Activated CD4-positive, alpha-beta memory T cell treated with anti-CD3 and anti-CD28 coated beads for 36 hours (primary cell): ENCODE measurements around the gene HBG1. TPM values are rescaled to one million over a fixed set of nuclear protein-coding genes. Genes with fewer than 3 reads are reported as not detected.

ENCODE experiments used
- CTCF ChIA-PET: fragments of 350-600 bp; sonication (Branson Sonifier 250); formaldehyde crosslinking; loops from one replicate; lab custom pipeline; 2021; ENCODE audit warnings: antibody characterized with exemption, inconsistent platforms; lab: Charles Lee
- POLR2A ChIA-PET: fragments of 350-600 bp; sonication (Branson Sonifier 250); formaldehyde crosslinking; loops from one replicate; lab custom pipeline; 2021; ENCODE audit warnings: antibody characterized with exemption; lab: Charles Lee
- DNase-seq: peaks from one replicate; pipeline ENCODE4 v3.0.0-alpha.2; 2020
- H3K27ac Mint-ChIP-seq: one replicate; pipeline ENCODE4 v1.8.0; 2021; ENCODE audit warnings: mixed read lengths
- H3K27me3 Mint-ChIP-seq: one replicate; pipeline ENCODE4 v1.8.0; 2021; ENCODE audit warnings: mixed read lengths
- H3K36me3 Mint-ChIP-seq: one replicate; pipeline ENCODE4 v1.8.0; 2021; ENCODE audit warnings: mixed read lengths
- H3K4me1 Mint-ChIP-seq: one replicate; pipeline ENCODE4 v1.8.0; 2021; ENCODE audit warnings: low read depth, mixed read lengths
- H3K4me3 Mint-ChIP-seq: one replicate; pipeline ENCODE4 v1.8.0; 2021; ENCODE audit warnings: mild to moderate bottlenecking, mixed read lengths
- H3K9me3 Mint-ChIP-seq: one replicate; pipeline ENCODE4 v1.8.0; 2021; ENCODE audit warnings: mixed read lengths
- intact Hi-C: fragments of 100-400 bp; cut with micrococcal nuclease; formaldehyde crosslinking; loops from one replicate; pipeline ENCODE4 v1.15.1; 2023
- total RNA-seq, 2 experiments: library from RNA; stranded (reverse); gene quantifications; one replicate each; pipeline ENCODE4 v1.2.3, GENCODE V29; 2021

The HBG1 gene
- total RNA-seq, 2 experiments from 2014 or later, result not detected

DNA sequence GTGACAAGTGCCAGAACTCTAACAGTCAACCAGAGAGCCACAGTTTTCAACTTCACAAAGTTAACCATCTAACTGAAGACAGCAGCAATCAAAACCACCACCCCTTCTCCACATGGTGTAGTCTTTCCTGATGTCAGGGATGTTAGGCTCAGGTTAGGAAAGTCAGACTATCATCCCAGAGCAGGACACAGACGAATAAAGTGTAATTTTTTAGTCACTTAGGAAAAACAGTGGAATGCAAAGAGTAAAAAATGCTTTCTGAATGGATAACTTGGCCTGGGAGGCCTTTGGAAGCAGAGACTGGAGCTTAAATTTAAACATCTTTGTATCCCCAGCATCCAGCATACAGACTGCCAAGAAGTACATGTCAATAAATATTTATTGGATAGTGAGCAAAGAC, 36.7 kb upstream of the HBG1 start:
- intact Hi-C loops, result no loop called here
- no peak overlapping the region for H3K27ac Mint-ChIP-seq
- H3K4me3 Mint-ChIP-seq, result no peak overlapping the region
- DNase-seq, result no peak
- no peaks in the 10 kb centered on the region for H3K9me3 Mint-ChIP-seq
- H3K36me3 Mint-ChIP-seq, result no peaks in the 10 kb centered on the region
- ChIA-PET CTCF (no interaction called here), POLR2A (no interaction called here)
- H3K27me3 Mint-ChIP-seq, result peaks cover 2% of the 10 kb centered on the region
- H3K4me1 Mint-ChIP-seq, result no peaks in the 10 kb centered on the region

DNA sequence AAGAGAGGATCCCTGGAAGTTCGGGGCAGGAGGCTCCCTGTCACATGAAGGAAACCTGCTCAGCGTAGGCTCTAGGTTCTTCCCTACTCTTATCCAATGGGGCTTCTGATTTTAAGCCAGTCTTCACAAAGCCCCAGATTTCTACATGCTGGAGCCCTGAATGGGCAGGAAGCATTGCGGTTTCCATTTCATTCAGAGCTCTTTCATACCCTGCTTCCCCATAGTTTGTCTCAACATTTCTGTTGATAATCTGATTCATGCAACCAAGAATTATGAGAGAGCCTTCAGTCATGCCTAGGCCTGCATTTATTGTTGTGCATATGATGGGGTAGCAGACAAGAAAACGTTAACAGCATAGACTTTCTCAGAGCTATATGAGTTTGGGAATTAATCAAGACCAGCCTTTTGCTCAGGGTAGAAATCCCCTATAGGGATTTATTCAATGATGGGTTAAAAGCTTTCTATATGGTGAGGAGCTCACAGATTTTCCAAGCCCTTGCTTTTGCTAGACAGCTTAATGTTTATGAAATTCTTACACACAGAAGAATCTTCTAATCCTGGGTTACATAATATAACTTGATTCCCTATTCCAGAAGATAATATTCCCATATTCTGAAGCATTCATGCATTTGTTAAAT, 36.2 kb upstream of the HBG1 start:
- no peak overlapping the region for H3K4me3 Mint-ChIP-seq
- H3K36me3 Mint-ChIP-seq, result no peaks in the 10 kb centered on the region
- no peak for DNase-seq
- ChIA-PET POLR2A (no interaction called here), CTCF (no interaction called here)
- intact Hi-C loops, result no loop called here
- no peaks in the 10 kb centered on the region for H3K9me3 Mint-ChIP-seq
- H3K27ac Mint-ChIP-seq, result no peak overlapping the region
- H3K27me3 Mint-ChIP-seq, result peaks cover 2% of the 10 kb centered on the region
- H3K4me1 Mint-ChIP-seq, result no peaks in the 10 kb centered on the region

DNA sequence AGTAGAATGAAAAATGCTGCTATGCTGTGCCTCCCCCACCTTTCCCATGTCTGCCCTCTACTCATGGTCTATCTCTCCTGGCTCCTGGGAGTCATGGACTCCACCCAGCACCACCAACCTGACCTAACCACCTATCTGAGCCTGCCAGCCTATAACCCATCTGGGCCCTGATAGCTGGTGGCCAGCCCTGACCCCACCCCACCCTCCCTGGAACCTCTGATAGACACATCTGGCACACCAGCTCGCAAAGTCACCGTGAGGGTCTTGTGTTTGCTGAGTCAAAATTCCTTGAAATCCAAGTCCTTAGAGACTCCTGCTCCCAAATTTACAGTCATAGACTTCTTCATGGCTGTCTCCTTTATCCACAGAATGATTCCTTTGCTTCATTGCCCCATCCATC, 35.0 kb upstream of the HBG1 start:
- no peaks in the 10 kb centered on the region for H3K4me1 Mint-ChIP-seq
- no peaks in the 10 kb centered on the region for H3K36me3 Mint-ChIP-seq
- H3K27ac Mint-ChIP-seq, result no peak overlapping the region
- POLR2A ChIA-PET, result no interaction called here
- H3K27me3 Mint-ChIP-seq, result no peaks in the 10 kb centered on the region
- DNase-seq, result no peak
- H3K9me3 Mint-ChIP-seq, result no peaks in the 10 kb centered on the region
- intact Hi-C loops, result no loop called here
- no peak overlapping the region for H3K4me3 Mint-ChIP-seq
- CTCF ChIA-PET, result no interaction called here

DNA sequence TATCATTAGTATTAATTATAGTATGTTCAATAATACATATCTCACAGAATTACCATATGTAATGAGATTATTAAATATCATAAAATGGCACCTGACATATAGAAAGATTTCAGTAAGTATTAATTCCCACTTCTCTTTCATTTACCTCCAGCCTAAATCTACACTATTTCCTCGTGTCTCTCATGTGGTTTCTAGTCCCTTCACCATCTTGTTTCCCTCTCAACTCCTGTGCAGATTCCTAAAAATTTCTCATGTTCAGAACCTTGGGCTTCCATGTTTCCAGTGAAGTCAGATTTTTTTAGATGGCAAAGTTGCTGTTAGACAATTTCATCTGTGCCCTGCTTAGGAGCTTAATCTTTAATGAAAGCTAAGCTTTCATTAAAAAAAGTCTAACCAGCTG, 34.2 kb upstream of the HBG1 start:
- H3K27ac Mint-ChIP-seq, result no peak overlapping the region
- no peaks in the 10 kb centered on the region for H3K36me3 Mint-ChIP-seq
- no peak for DNase-seq
- CTCF ChIA-PET, result interaction anchor here (0.6 kb wide), 1 partner anchor 80 kb away, joined by 3 read pairs; no protein-coding TSS in a partner anchor
- POLR2A ChIA-PET, result no interaction called here
- H3K4me1 Mint-ChIP-seq, result no peaks in the 10 kb centered on the region
- intact Hi-C loops, result no loop called here
- no peaks in the 10 kb centered on the region for H3K27me3 Mint-ChIP-seq
- no peak overlapping the region for H3K4me3 Mint-ChIP-seq
- no peaks in the 10 kb centered on the region for H3K9me3 Mint-ChIP-seq

DNA sequence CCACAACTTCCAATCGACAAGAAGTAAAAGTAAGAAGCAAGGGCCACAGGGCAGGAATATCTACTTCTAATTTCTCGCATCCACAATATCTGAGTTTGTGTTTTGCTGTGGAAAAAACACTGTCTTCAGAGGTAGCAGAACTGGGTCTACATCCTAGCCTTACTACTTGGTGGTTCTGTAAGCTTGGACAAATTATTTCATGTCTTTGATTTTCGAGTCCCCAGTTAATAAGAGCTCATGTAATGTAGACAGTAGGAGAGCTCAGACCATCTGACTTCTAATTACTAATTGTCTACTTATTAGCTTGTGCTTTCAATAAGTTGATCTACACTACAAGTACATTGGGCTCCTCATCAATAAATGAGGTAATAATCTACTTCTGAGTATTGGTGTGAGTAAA, 33.4 kb upstream of the HBG1 start:
- no peaks in the 10 kb centered on the region for H3K9me3 Mint-ChIP-seq
- intact Hi-C loops, result no loop called here
- H3K27me3 Mint-ChIP-seq, result no peaks in the 10 kb centered on the region
- ChIA-PET CTCF (no interaction called here), POLR2A (interaction anchor here (0.6 kb wide), 1 partner anchor 72 kb away, joined by 3 read pairs; no protein-coding TSS in a partner anchor)
- no peak overlapping the region for H3K27ac Mint-ChIP-seq
- no peaks in the 10 kb centered on the region for H3K4me1 Mint-ChIP-seq
- DNase-seq, result no peak
- no peak overlapping the region for H3K4me3 Mint-ChIP-seq
- H3K36me3 Mint-ChIP-seq, result no peaks in the 10 kb centered on the region

DNA sequence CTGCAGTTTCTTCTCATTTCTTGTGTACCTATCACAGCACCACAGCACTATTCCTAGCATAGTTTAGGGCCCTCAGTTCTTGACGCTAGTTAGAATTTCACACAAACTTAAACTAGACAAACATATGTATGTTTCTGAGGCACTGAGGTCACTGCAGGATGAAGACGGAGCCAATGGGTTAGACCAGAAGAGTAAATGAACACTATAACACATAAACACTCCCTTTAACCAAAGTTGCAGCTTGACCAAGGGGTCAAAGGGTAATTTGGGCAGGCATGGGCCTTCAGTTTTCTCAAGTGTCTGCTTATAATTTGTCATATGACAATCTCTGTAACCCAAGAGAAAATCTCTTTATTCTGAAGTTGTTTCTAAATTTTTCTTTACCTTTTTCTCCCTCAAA, 33.0 kb upstream of the HBG1 start:
- POLR2A ChIA-PET, result interaction anchor here (0.6 kb wide), 1 partner anchor 72 kb away, joined by 3 read pairs; no protein-coding TSS in a partner anchor
- Mint-ChIP-seq H3K4me3 (no peak overlapping the region), H3K27me3 (no peaks in the 10 kb centered on the region), H3K36me3 (no peaks in the 10 kb centered on the region), H3K27ac (no peak overlapping the region), H3K9me3 (no peaks in the 10 kb centered on the region), H3K4me1 (no peaks in the 10 kb centered on the region)
- intact Hi-C loops, result no loop called here
- no peak for DNase-seq
- CTCF ChIA-PET, result no interaction called here

DNA sequence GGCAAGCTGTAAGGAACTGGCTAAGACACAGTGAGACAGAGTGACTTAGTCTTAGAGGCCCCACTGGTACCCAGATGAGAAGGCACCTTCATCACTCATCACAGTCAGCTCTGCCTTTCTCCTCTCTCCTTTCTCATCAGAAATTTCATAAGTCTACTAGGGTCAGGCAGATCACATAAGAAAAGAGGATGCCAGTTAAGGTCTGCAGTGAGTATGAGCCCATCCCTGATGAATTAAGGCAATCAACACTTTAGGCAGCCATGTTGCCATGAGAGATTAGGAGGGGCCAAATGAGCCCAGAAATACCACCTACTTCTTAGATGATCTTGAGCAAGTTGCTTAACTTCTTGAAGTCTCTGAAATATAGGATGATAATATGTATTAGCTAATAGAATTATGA, 31.9 kb upstream of the HBG1 start:
- Mint-ChIP-seq H3K4me1 (no peaks in the 10 kb centered on the region), H3K36me3 (no peaks in the 10 kb centered on the region), H3K27me3 (no peaks in the 10 kb centered on the region), H3K27ac (no peak overlapping the region), H3K4me3 (no peak overlapping the region), H3K9me3 (no peaks in the 10 kb centered on the region)
- intact Hi-C loops, result no loop called here
- POLR2A ChIA-PET, result no interaction called here
- no peak for DNase-seq
- CTCF ChIA-PET, result no interaction called here

DNA sequence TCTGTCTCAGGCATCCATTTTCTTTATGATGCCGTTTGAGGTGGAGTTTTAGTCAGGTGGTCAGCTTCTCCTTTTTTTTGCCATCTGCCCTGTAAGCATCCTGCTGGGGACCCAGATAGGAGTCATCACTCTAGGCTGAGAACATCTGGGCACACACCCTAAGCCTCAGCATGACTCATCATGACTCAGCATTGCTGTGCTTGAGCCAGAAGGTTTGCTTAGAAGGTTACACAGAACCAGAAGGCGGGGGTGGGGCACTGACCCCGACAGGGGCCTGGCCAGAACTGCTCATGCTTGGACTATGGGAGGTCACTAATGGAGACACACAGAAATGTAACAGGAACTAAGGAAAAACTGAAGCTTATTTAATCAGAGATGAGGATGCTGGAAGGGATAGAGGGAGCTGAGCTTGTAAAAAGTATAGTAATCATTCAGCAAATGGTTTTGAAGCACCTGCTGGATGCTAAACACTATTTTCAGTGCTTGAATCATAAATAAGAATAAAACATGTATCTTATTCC, 31.0 kb upstream of the HBG1 start:
- no peaks in the 10 kb centered on the region for H3K4me1 Mint-ChIP-seq
- CTCF ChIA-PET, result no interaction called here
- POLR2A ChIA-PET, result no interaction called here

DNA sequence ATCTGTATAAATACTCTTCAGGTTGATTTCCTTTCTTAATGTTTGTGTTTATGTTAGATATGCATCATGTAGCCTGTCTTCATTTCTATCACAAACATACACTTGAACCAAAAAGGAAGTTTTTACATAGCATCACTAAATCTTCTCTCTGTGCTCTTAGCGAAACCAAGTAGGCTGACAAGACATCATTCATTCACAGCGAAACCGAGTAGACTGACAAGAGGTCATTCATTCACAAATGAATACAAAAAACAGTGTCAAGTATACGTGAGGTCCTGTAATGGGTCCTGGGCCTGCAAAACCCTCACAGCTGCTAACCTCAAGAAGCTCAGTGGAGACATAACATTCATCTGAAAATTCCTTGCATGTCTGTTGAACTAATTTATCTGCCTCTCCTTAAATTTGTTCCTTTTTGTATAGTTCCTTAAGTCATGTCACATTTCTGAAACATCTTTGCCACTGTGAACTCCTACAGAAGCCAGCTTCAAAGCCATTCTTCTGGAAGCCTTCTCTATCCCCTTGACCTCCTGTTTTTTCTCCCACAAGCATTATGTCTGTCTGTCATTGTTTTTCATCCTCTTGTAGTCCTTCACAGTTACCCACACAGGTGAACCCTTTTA, 29.9 kb upstream of the HBG1 start:
- no peaks in the 10 kb centered on the region for H3K9me3 Mint-ChIP-seq
- no peak overlapping the region for H3K4me3 Mint-ChIP-seq
- DNase-seq, result no peak
- no peaks in the 10 kb centered on the region for H3K4me1 Mint-ChIP-seq
- ChIA-PET CTCF (no interaction called here), POLR2A (no interaction called here)
- H3K36me3 Mint-ChIP-seq, result no peaks in the 10 kb centered on the region
- H3K27me3 Mint-ChIP-seq, result no peaks in the 10 kb centered on the region
- no peak overlapping the region for H3K27ac Mint-ChIP-seq
- intact Hi-C loops, result no loop called here

More for the DNA sequence above, 31.0 kb upstream of the HBG1 start:
- Mint-ChIP-seq H3K4me3 (no peak overlapping the region), H3K27ac (no peak overlapping the region), H3K36me3 (no peaks in the 10 kb centered on the region), H3K27me3 (no peaks in the 10 kb centered on the region), H3K9me3 (no peaks in the 10 kb centered on the region)
- intact Hi-C loops, result no loop called here
- DNase-seq, result peak; percentile 45

DNA sequence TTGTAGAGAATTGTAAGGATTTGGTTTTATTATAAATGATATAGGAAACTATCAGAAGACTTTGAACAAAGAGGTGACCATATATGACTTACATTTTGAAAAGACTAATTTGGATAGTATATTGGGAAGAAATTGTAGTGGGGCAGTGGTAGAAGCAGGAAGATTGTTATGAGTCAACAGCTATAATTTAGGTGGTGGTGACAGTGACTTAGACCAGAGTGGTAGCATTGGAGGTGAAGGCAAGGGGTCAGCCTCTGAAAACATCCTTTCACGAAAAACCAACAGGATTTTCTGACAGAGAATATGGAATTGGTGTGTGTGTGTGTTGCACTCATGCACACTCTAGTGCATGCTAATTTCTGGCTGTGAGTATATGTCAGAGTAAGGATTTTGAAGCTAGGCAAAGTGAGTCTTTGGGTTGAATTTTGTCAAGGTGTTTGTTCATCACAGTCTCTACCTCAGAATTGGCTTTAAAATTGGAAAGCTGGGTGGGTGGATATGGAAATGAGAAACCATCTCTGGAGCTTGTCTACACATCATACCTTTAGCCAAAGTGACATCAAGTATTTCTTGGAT, 28.2 kb upstream of the HBG1 start:
- ChIA-PET POLR2A (no interaction called here), CTCF (no interaction called here)
- Mint-ChIP-seq H3K4me3 (no peak overlapping the region), H3K36me3 (no peaks in the 10 kb centered on the region), H3K9me3 (no peaks in the 10 kb centered on the region), H3K27ac (no peak overlapping the region), H3K27me3 (no peaks in the 10 kb centered on the region), H3K4me1 (no peaks in the 10 kb centered on the region)
- intact Hi-C loops, result no loop called here
- no peak for DNase-seq

DNA sequence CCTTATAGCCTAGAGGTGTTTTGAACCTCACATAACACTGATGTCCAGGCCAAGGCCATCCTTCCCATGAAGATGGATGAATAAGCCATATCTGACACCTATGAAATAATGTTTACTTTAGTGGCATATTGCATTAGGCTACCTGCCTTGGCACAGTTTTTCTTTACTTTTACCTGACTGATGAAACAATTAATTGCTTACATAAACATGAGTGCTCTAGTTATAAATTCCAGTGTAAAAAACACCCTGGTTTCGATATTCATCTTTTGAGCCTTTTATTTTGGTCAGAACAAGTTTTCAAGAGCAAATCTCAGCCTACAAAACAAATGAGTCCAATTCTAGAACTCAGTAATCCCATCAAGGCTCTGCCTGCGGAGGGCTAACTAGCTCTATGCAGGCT, 27.0 kb upstream of the HBG1 start:
- Mint-ChIP-seq H3K4me1 (no peaks in the 10 kb centered on the region), H3K9me3 (no peaks in the 10 kb centered on the region), H3K27me3 (no peaks in the 10 kb centered on the region), H3K36me3 (no peaks in the 10 kb centered on the region), H3K27ac (no peak overlapping the region), H3K4me3 (no peak overlapping the region)
- intact Hi-C loops, result no loop called here
- ChIA-PET CTCF (no interaction called here), POLR2A (no interaction called here)
- DNase-seq, result no peak

DNA sequence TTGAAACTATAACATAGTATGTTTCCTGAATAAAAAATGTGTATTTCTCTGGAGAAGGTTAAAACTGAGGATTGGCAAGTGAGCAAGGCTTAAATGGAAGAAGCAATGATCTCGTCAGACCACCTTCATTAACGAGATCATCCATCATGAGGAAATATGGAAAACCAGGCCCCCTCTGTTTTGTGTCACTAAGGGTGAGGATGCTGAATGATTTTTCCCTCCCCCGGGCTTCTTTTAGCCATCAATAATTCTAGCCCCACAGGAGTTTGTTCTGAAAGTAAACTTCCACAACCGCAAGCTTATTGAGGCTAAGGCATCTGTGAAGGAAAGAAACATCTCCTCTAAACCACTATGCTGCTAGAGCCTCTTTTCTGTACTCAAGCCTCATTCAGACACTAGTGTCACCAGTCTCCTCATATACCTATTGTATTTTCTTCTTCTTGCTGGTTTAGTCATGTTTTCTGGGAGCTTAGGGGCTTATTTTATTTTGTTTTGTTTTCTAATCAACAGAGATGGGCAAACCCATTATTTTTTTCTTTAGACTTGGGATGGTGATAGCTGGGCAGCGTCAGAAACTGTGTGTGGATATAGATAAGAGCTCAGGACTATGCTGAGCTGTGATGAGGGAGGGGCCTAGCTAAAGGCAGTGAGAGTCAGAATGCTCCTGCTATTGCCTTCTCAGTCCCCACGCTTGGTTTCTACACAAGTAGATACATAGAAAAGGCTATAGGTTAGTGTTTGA, 25.9 kb upstream of the HBG1 start:
- intact Hi-C loops, result no loop called here
- CTCF ChIA-PET, result no interaction called here
- H3K9me3 Mint-ChIP-seq, result no peaks in the 10 kb centered on the region

More for the DNA sequence above, 25.9 kb upstream of the HBG1 start:
- H3K4me3 Mint-ChIP-seq, result no peak overlapping the region
- POLR2A ChIA-PET, result no interaction called here
- DNase-seq, result no peak
- no peaks in the 10 kb centered on the region for H3K27me3 Mint-ChIP-seq
- no peak overlapping the region for H3K27ac Mint-ChIP-seq
- no peaks in the 10 kb centered on the region for H3K4me1 Mint-ChIP-seq
- no peaks in the 10 kb centered on the region for H3K36me3 Mint-ChIP-seq
